ENCODE results near the gene GLT8D1.
A peak's percentile ranks its signal among the peaks of the same experiment; 100 is the strongest.

GRCh38 chr3:52742418-52743041 is 36.9 kb upstream of the GLT8D1 start:
- TF ChIP-seq CTCF (IDR thresholded peaks at IDR 0.05) (peak; percentile 58), EZH2 (IDR thresholded peaks at IDR 0.05) (no peak)

Measured in neural progenitor cell (in vitro differentiated cells).